HepG2 (cell line): Measurements from ENCODE around the gene HYCC2.
"Not testable (repeated sequence)": the region's sequence is repeated elsewhere in the genome, so short reads cannot be mapped to it uniquely, and the experiment has no call there.

Experiments
- BRD4 ChIP-seq: sonication (generic); formaldehyde crosslinking; IDR thresholded peaks from 2 replicates; pipeline ENCODE4 v1.4.0; 2020; ENCODE audit warnings: missing genetic modification reagents
- CC2D1A ChIP-seq: sonication (generic); formaldehyde crosslinking; IDR thresholded peaks from 2 replicates; pipeline ENCODE4 v1.8.1; 2023; ENCODE audit warnings: mild to moderate bottlenecking, missing genetic modification reagents
- EZH2 ChIP-seq: conservative IDR thresholded peaks from 2 replicates; pipeline ENCODE4 v1.6.1; 2012; ENCODE audit warnings: mild to moderate bottlenecking, low read depth, low read length, moderate library complexity
- JUNB ChIP-seq: sonication (generic); formaldehyde crosslinking; IDR thresholded peaks from 2 replicates; pipeline ENCODE4 v1.8.0; 2022; ENCODE audit warnings: missing genetic modification reagents, mild to moderate bottlenecking, borderline replicate concordance
- POLR2A ChIP-seq, 2 experiments: IDR thresholded peaks; 2 replicates each; pipeline ENCODE4 v1.6.1; 2011; ENCODE audit warnings: low read depth in 2 of 2, low read length in 2 of 2, mild to moderate bottlenecking in 1 of 2, moderate library complexity in 1 of 2; ENCODE audit not compliant: insufficient read depth in 1 of 2
- TP53 ChIP-seq: sonication (generic); formaldehyde crosslinking; conservative IDR thresholded peaks from 2 replicates; pipeline ENCODE4 v1.4.0; 2020; ENCODE audit warnings: missing genetic modification reagents
- ZNF274 ChIP-seq: sonication (generic); formaldehyde crosslinking; IDR thresholded peaks from 2 replicates; pipeline ENCODE4 v1.5.1; 2020; ENCODE audit warnings: mild to moderate bottlenecking, missing genetic modification reagents

GRCh38 chr2:201034355-201034754 lies 37.1 kb downstream of the HYCC2 start:
- TF ChIP-seq BRD4 (CRISPR knock-in tag); CC2D1A; EZH2; TP53 (CRISPR knock-in tag); ZNF274 (CRISPR knock-in tag); POLR2A (IDR thresholded peaks at IDR 0.05; ENCODE audit: insufficient read depth in 1 of 2, low read depth in 2 of 2, low read length in 2 of 2); JUNB (CRISPR knock-in tag): not testable (repeated sequence)
